Measurements from ENCODE around the gene SEMA6B.

The SEMA6B gene

GRCh38 chr19:4507150-4507452 lies 52.4 kb downstream of the SEMA6B start:
- no peak overlapping the region for H3K27ac ChIP-seq
- TF ChIP-seq CTCF (conservative IDR thresholded peaks at IDR 0.05) (no peak), ZFX (IDR thresholded peaks at IDR 0.05) (no peak)

GRCh38 chr19:4506449-4507149 lies 52.9 kb downstream of the SEMA6B start:
- H3K27ac ChIP-seq: no peak overlapping the region
- TF ChIP-seq CTCF (conservative IDR thresholded peaks at IDR 0.05) (no peak), ZFX (IDR thresholded peaks at IDR 0.05) (no peak)

GRCh38 chr19:4505570-4506448 lies 53.7 kb downstream of the SEMA6B start:
- no peak overlapping the region for H3K27ac ChIP-seq
- TF ChIP-seq CTCF (conservative IDR thresholded peaks at IDR 0.05) (no peak), ZFX (IDR thresholded peaks at IDR 0.05) (no peak)

GRCh38 chr19:4504891-4505569 lies 54.5 kb downstream of the SEMA6B start:
- no peak overlapping the region for H3K27ac ChIP-seq
- TF ChIP-seq ZFX (IDR thresholded peaks at IDR 0.05) (no peak), CTCF (conservative IDR thresholded peaks at IDR 0.05) (no peak)

GRCh38 chr19:4504297-4504701 lies 55.2 kb downstream of the SEMA6B start:
- TF ChIP-seq ZFX (IDR thresholded peaks at IDR 0.05) (no peak), CTCF (conservative IDR thresholded peaks at IDR 0.05) (no peak)

GRCh38 chr19:4503825-4504170 lies 55.7 kb downstream of the SEMA6B start:
- H3K27ac ChIP-seq: no peak overlapping the region
- no peak for TF ChIP-seq ZFX (IDR thresholded peaks at IDR 0.05)
- no peak for TF ChIP-seq CTCF (conservative IDR thresholded peaks at IDR 0.05)

More at GRCh38 chr19:4504297-4504701, 55.2 kb downstream of the SEMA6B start:
- no peak overlapping the region for H3K27ac ChIP-seq
